K562 (cell line): Measurements from ENCODE around the gene CLCN4. TPM values are rescaled to one million over a fixed set of nuclear protein-coding genes. Genes with fewer than 3 reads are reported as not detected.

Experiments
- ATAC-seq: fragments of 200-7000 bp; cut with Tn5 transposase; 3 replicates; pipeline ENCODE4 v1.9.1; 2020; ENCODE audit warnings: moderate library complexity
- BruUV-seq: library from RNA; stranded (reverse); fragments of 400-500 nt; replicated peaks from 2 replicates; lab custom pipeline; 2021; lab: Mats Ljungman, UMichigan
- CTCF ChIA-PET: fragments of 300-600 bp; formaldehyde crosslinking; extraction: SDS; loops from one replicate; lab custom pipeline; 2021; ENCODE audit warnings: low intra/inter-chr PET ratio; lab: Yijun Ruan, JAX
- POLR2A ChIA-PET: fragments of 300-600, 350-650 bp; sonication (Branson Sonifier 250); formaldehyde crosslinking; extraction: SDS; loops from one replicate; lab custom pipeline; 2021; ENCODE audit warnings: antibody characterized with exemption, inconsistent platforms; lab: Yijun Ruan, JAX
- DNase-seq, 4 experiments: peaks; one replicate each; pipeline versions ENCODE4 v3.0.0 to v3.0.0-alpha.2; 2011 to 2018; ENCODE audit warnings: low spot score in 3 of 4, mixed read lengths in 3 of 4; ENCODE audit errors: extremely low read depth in 1 of 4
- FAIRE-seq: peaks from 2 replicates; lab custom pipeline; 2011; peaks lifted over from hg19 to GRCh38; lab: Jason Lieb, UNC
- H2AFZ ChIP-seq: 2 replicates; pipeline ENCODE4 v1.6.0; 2011; ENCODE audit warnings: low read depth, low read length, control low read depth, inconsistent platforms
- H3K27ac ChIP-seq: fragments of 200-600 bp; 3 replicates; pipeline ENCODE4 v1.8.0; 2011; ENCODE audit warnings: low read depth, mild to moderate bottlenecking, control low read depth, inconsistent platforms, low read length, moderate library complexity, mixed read lengths; ENCODE audit errors: extremely low read depth
- H3K27me3 ChIP-seq, 2 experiments: fragments of 300-600 bp in 1 of 2; 2 replicates in 1 of 2; 3 replicates in 1 of 2; pipeline versions ENCODE4 v1.6.0 to v1.8.0; 2011; ENCODE audit warnings: inconsistent platforms in 2 of 2, low read length in 2 of 2, mild to moderate bottlenecking in 1 of 2, mixed read lengths in 1 of 2, moderate library complexity in 1 of 2; ENCODE audit not compliant: control insufficient read depth in 2 of 2, insufficient read depth in 2 of 2
- H3K36me3 ChIP-seq: fragments of 300-600 bp; 3 replicates; pipeline ENCODE4 v1.8.0; 2011; ENCODE audit warnings: mild to moderate bottlenecking, low read length, inconsistent platforms; ENCODE audit not compliant: control insufficient read depth, insufficient read depth
- H3K4me1 ChIP-seq, 2 experiments: fragments of 200-600 bp in 1 of 2; replicated peaks in 1 of 2; 2 replicates in 1 of 2; 3 replicates in 1 of 2; pipeline versions ENCODE4 v1.5.1 to v1.8.0; 2011; ENCODE audit warnings: inconsistent platforms in 2 of 2, low read length in 2 of 2, mild to moderate bottlenecking in 1 of 2, mixed read lengths in 1 of 2, moderate library complexity in 1 of 2; ENCODE audit not compliant: control insufficient read depth in 2 of 2, insufficient read depth in 2 of 2
- H3K4me2 ChIP-seq: 2 replicates; pipeline ENCODE4 v1.6.1; 2011; ENCODE audit warnings: low read length, control low read depth, inconsistent platforms, mixed read lengths; ENCODE audit not compliant: insufficient read depth
- H3K4me3 ChIP-seq: fragments of 200-600 bp; sonication (generic), shearing (Covaris generic); 2 replicates; pipeline ENCODE4 v1.5.1; 2016; ENCODE audit warnings: control low read depth, inconsistent platforms
- H3K79me2 ChIP-seq: fragments of 200-600 bp; 3 replicates; pipeline ENCODE4 v1.8.0; 2011; ENCODE audit warnings: low read length, inconsistent platforms; ENCODE audit not compliant: control insufficient read depth, insufficient read depth
- H3K9ac ChIP-seq, 2 experiments: 2 replicates each; pipeline versions ENCODE4 v1.6.0 to v1.6.1; 2011; ENCODE audit warnings: low read depth in 2 of 2, low read length in 2 of 2, control low read depth in 1 of 2, inconsistent platforms in 1 of 2, mild to moderate bottlenecking in 1 of 2, mixed read lengths in 1 of 2; ENCODE audit not compliant: insufficient read depth in 1 of 2
- H3K9me1 ChIP-seq: one replicate; pipeline ENCODE4 v1.6.0; 2011; ENCODE audit warnings: inconsistent platforms, mild to moderate bottlenecking, low read length, moderate library complexity; ENCODE audit not compliant: control insufficient read depth, insufficient read depth
- H3K9me3 ChIP-seq: replicated peaks from 2 replicates; pipeline ENCODE4 v1.5.1; 2011; ENCODE audit warnings: low read depth, low read length, inconsistent platforms; ENCODE audit not compliant: control insufficient read depth, insufficient read depth
- H4K20me1 ChIP-seq: replicated peaks from 2 replicates; pipeline ENCODE4 v1.6.1; 2011; ENCODE audit warnings: low read length, inconsistent platforms, mixed read lengths; ENCODE audit not compliant: control insufficient read depth, insufficient read depth
- EP400 ChIP-seq: fragments of 450-650 bp; IDR thresholded peaks from 2 replicates; pipeline ENCODE4 v1.6.1; 2017; ENCODE audit warnings: antibody characterized with exemption, mild to moderate bottlenecking, moderate library complexity
- FOXA3 ChIP-seq, 2 experiments: fragments of 450-650 bp in 1 of 2; sonication (generic) in 1 of 2; formaldehyde crosslinking; IDR thresholded peaks in 1 of 2; conservative IDR thresholded peaks in 1 of 2; 2 replicates each; pipeline versions ENCODE4 v1.4.0 to v1.8.0; 2020 to 2022; ENCODE audit warnings: mild to moderate bottlenecking in 2 of 2, missing genetic modification reagents in 1 of 2
- GTF2A2 ChIP-seq: IDR thresholded peaks from 2 replicates; pipeline ENCODE4 v1.6.1; 2016; ENCODE audit warnings: mild to moderate bottlenecking, missing genetic modification characterization, missing compliant biosample characterization
- HES1 ChIP-seq: fragments of 450-650 bp; IDR thresholded peaks from 2 replicates; pipeline ENCODE4 v1.6.1; 2016; ENCODE audit warnings: low read depth, mild to moderate bottlenecking, moderate library complexity
- MCM2 ChIP-seq: fragments of 450-650 bp; IDR thresholded peaks from 2 replicates; pipeline ENCODE4 v1.6.1; 2017; ENCODE audit warnings: low read depth, mild to moderate bottlenecking
- MED1 ChIP-seq: sonication (generic); formaldehyde crosslinking; IDR thresholded peaks from 2 replicates; pipeline ENCODE4 v1.8.1; 2023; ENCODE audit warnings: missing genetic modification reagents, borderline replicate concordance
- MEF2A ChIP-seq: IDR thresholded peaks from 2 replicates; pipeline ENCODE4 v1.6.1; 2011; ENCODE audit warnings: low read depth, mild to moderate bottlenecking, low read length, moderate library complexity; ENCODE audit not compliant: control insufficient read depth
- NCOR1 ChIP-seq: fragments of 450-650 bp; IDR thresholded peaks from 2 replicates; pipeline ENCODE4 v1.6.1; 2016; ENCODE audit warnings: mild to moderate bottlenecking, moderate library complexity
- RFX5 ChIP-seq: IDR thresholded peaks from 2 replicates; pipeline ENCODE4 v1.6.1; 2011; ENCODE audit warnings: low read depth, mild to moderate bottlenecking, improper control_type of control experiment, low read length
- SIN3A ChIP-seq, 2 experiments: fragments of 150-350 bp in 1 of 2; IDR thresholded peaks; 2 replicates each; pipeline ENCODE4 v1.6.1; 2011 to 2016; ENCODE audit warnings: borderline replicate concordance in 2 of 2, low read depth in 2 of 2, low read length in 2 of 2, mild to moderate bottlenecking in 2 of 2, moderate library complexity in 2 of 2; ENCODE audit not compliant: control insufficient read depth in 1 of 2
- SNRNP70 ChIP-seq: fragments of 200-400 bp; formaldehyde crosslinking; optimal IDR thresholded peaks from 2 replicates; pipeline ENCODE3; 2017; ENCODE audit warnings: low read depth, low read length
- TARDBP ChIP-seq: fragments of 450-650 bp; IDR thresholded peaks from 2 replicates; pipeline ENCODE4 v1.6.1; 2016
- TCFL5 ChIP-seq: fragments of 250-450 bp; sonication (Bioruptor Pico); conservative IDR thresholded peaks from 2 replicates; pipeline ENCODE4 v1.6.1; 2021; ENCODE audit warnings: mild to moderate bottlenecking, moderate library complexity, matching md5 sums
- ZNF175 ChIP-seq: fragments of 200-800 bp; sonication (Bioruptor generic); IDR thresholded peaks from 2 replicates; pipeline ENCODE4 v1.6.1; 2016; ENCODE audit warnings: low read depth, mild to moderate bottlenecking, missing genetic modification characterization, missing compliant biosample characterization
- ZNF592 ChIP-seq: fragments of 450-650 bp; IDR thresholded peaks from 2 replicates; pipeline ENCODE4 v1.6.1; 2017; ENCODE audit warnings: antibody characterized with exemption, mild to moderate bottlenecking
- WGBS: fragments of 100-300 bp; shearing (Covaris generic); methylation state at CpG from one replicate; pipeline ENCODE4 v1.1.6; 2016; ENCODE audit warnings: low coverage, mixed read lengths; ENCODE audit not compliant: insufficient coverage; ENCODE audit errors: missing lambda C conversion rate; 5-methylcytosine and 5-hydroxymethylcytosine counted together
- in situ Hi-C: fragments of 300-500 bp; cut with MboI; formaldehyde crosslinking; loops from 4 replicates; pipeline ENCODE4 v1.15.0; 2018; ENCODE audit warnings: inconsistent platforms, mixed read lengths
- intact Hi-C: fragments of 100-400 bp; cut with micrococcal nuclease; formaldehyde crosslinking; loops from 2 replicates; pipeline ENCODE4 v1.14.2; 2022
- polyA plus RNA-seq, 8 experiments: library from polyadenylated mRNA; depleted of rRNA in 4 of 8; stranded (reverse) in 5 of 8; unstranded in 3 of 8; fragments of >200 nt; fragmentation: Nextera tagmentation in 2 of 8; fragmentation: Illumina TruSeq in 1 of 8; extraction: Ambion mirVana in 2 of 8; extraction: Trizol in 1 of 8; gene quantifications; 2 replicates each; pipeline versions ENCODE4 v1.2.1 to v1.2.3, GENCODE V29; 2011 to 2014; ENCODE audit warnings: inconsistent platforms in 1 of 8, missing spikeins in 1 of 8
- total RNA-seq, 7 experiments: library from RNA; depleted of rRNA in 6 of 7; stranded (reverse); fragments of >200 nt in 6 of 7; fragmentation: Illumina TruSeq in 2 of 7; extraction: Trizol in 2 of 7; gene quantifications; 2 replicates each; pipeline versions ENCODE4 v1.2.1 to v1.2.3, GENCODE V29; 2011 to 2021; ENCODE audit warnings: low replicate concordance in 1 of 7

CLCN4 gene
- total and polyA plus RNA-seq, 9 of the 15 experiments (the other 6 are each of a cell fraction or from before 2014, with no cell fraction given): 0.03 to 0.24 (median 0.10) TPM; not detected in 1

- H3K4me1 ChIP-seq: no peaks in the 10 kb centered on the region
- no peak overlapping the region for H3K4me2 ChIP-seq
- in situ Hi-C loops (no loop called here), intact Hi-C loops (no loop called here)
- ATAC-seq (no peak), DNase-seq (no peak), FAIRE-seq (no peak)
- CTCF ChIA-PET: no interaction called here
- H3K27ac ChIP-seq: no peak overlapping the region
- H3K9me1 ChIP-seq: no peaks in the 10 kb centered on the region
- H3K9ac ChIP-seq: no peak overlapping the region
- no peaks in the 10 kb centered on the region; the same call in 1 of the 2 replicates for H4K20me1 ChIP-seq
- H2AFZ ChIP-seq: no peak overlapping the region
- H3K79me2 ChIP-seq: no peaks in the 10 kb centered on the region
- no peak overlapping the region for H3K4me3 ChIP-seq
- BruUV-seq: no TSS peak
- 0% methylated on average over 3 of the region's 4 CpGs for WGBS
- H3K36me3 ChIP-seq: no peaks in the 10 kb centered on the region
- peaks cover 5 to 33% of the 10 kb centered on the region in 2 experiments; a peak in 3 of 5 replicates for H3K27me3 ChIP-seq
- no peak for TF ChIP-seq SIN3A (IDR thresholded peaks at IDR 0.05; ENCODE audit: borderline replicate concordance in 2 of 2, control insufficient read depth in 1 of 2, low read depth in 2 of 2, low read length in 2 of 2)
- no peak for TF ChIP-seq ZNF592
- no peak for TF ChIP-seq RFX5
- TF ChIP-seq FOXA3 (CRISPR knock-in tag; conservative IDR thresholded peaks at IDR 0.05 in 1 of 2, IDR thresholded peaks at IDR 0.05 in 1 of 2): no peak
- TF ChIP-seq SNRNP70: no peak
- no peak for TF ChIP-seq EP400
- no peak for TF ChIP-seq GTF2A2
- no peak for TF ChIP-seq MCM2
- no peak for TF ChIP-seq TCFL5 (CRISPR knock-in tag)
- TF ChIP-seq ZNF175 (CRISPR knock-in tag): no peak
- TF ChIP-seq MEF2A: no peak
- no peak for TF ChIP-seq TARDBP
- TF ChIP-seq MED1 (CRISPR knock-in tag): no peak
- no peak for TF ChIP-seq HES1
- no peak for TF ChIP-seq NCOR1
- H3K9me3 ChIP-seq: no peaks in the 10 kb centered on the region
- POLR2A ChIA-PET: interaction anchor here (0.6 to 0.7 kb wide), 2 partner anchors 125 to 516 kb away, joined by 3 read pairs; no protein-coding TSS in a partner anchor
These were observed 52.2 kb downstream of the CLCN4 start for GRCh38 chrX:10208953-10209352.
